GM18870 (cell line): Measurements from ENCODE around the gene PYGM.

Experiments used
- ATAC-seq: cut with Tn5 transposase; IDR thresholded peaks from one replicate; pipeline ENCODE4 v1.9.1; 2021; ENCODE audit warnings: moderate library complexity; ENCODE audit not compliant: unreplicated experiment

PYGM gene

DNA sequence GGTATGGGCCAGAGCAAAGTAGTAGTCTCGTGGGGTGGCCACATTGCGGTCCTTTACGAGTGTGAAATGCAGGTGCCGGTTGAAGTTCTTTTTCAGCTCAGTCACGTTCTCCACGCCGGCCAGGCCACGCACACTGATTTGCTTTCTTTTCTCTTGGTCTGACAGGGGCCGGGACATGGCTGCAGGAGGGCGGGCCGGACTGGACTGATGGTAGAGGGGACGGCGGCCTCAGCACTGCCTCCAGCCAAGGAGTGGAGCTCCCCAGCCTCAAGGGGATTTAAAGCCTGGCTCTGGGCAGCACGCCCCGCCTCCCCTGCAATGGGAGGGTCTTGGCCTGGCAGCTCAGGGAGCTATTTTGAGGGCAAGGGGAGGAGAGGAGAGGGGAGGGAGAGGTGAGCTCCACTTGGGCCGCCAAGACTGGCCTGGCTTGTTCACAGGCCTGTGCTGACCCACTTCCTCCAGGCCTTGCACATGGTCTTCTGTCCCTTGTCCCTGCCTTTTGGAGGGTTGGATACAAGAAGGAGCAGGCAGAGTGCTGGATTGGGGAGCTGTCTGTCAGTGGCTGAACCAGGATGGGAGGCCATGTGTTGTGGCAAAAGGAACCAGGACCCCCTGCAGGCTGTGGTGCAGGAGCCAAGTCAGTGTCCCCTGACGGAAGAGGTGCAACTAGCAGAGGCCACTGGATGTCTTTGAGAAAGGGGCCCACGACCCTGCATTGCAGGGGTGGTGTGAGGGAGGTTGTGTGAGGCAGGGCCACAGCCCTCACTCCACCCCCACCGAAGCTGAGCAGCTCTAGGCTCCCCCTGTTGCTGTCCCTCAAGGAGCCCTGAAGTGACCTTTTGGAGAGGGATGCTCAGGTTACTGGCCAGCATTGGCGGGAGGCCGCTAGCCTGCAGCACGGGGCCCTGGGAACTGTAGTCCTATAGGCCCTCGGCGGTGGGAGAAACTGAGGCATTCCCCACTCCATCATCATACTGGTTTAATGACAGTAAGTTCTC lies at the start of gene PYGM:
Gene PYGM, minus strand, starts transcription at position 253 of the 998 bp plus-strand sequence. Its CDS starts 76 bp downstream, at position 177.
- no peak for ATAC-seq

- no peak for ATAC-seq
Observed at GRCh38 chr11:64805481-64805880, 45.7 kb upstream of the PYGM start.

- no peak for ATAC-seq
Observed at GRCh38 chr11:64804346-64805210, 44.8 kb upstream of the PYGM start.

DNA sequence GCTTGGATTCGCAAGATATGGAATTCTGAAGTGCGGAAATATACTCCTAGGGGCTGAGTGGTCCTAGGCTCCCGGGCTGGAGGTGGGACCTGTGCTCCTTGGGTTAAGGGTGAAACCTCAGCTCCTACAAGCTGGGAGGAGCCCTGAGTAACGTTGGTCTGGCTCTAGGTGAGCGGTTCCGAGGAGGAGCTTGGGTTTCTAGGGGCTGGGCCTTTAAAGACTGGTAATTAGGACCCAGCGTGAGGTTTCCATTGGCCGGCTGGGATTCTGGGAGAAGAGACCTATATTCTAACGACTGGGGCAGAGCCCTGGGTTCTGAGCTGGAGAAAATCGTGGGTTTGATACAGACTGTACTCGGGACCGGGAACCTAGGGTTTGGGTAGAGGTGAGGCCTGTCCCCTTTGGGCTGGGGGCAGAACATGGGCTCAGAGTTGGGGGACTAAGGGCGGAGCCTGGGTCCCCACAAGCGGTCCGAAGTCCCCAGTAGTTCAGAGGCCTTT lies 44.1 kb upstream of the PYGM start:
- no peak for ATAC-seq

GRCh38 chr11:64803158-64803845 lies 43.5 kb upstream of the PYGM start, which contains the start of gene MAP4K2:
Gene MAP4K2, minus strand, starts transcription at chr11:64803214. Its CDS starts 65 bp downstream, at chr11:64803149.
- no peak for ATAC-seq

GRCh38 chr11:64802370-64803157 lies 42.8 kb upstream of the PYGM start:
- ATAC-seq, result no peak

DNA sequence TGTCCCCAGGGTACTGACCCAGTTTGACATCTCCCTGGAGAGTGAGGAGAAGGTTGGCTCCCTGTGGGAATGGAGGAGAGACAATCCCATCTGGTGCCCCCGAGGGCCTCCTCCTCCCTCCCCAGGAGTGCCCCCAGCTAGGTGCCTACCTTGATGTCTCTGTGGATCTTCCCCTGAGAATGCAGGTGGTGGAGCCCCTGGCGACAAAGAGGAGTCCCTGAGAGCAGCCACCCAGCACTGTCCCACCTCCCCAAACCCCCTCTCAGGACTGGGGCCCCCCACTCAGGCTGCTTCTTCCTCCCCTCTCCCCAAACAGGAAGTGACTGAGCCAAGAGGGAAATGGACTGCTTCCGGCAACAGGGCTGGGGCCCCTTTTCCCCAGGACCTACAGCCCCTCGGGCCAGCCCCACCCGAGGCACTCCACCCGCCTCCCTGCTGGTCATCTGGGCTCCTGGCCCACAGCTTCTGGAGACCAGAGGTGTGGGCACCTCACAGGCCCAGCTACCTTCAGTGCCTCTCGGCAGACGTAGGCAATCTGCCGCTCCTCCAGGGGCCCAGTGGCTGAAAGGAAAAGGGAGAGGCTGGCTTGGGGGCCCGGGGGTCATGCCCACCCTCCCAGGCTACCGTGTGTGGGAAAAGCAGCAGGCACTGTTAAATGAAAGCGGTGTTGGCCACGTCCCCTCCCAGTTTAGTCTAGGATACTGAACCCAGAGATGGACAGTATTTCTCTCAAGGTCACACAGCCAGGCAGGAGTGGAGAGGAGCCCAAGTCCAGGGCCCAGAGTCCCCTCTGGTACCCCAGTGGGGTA lies 42.0 kb upstream of the PYGM start:
- ATAC-seq, result no peak

DNA sequence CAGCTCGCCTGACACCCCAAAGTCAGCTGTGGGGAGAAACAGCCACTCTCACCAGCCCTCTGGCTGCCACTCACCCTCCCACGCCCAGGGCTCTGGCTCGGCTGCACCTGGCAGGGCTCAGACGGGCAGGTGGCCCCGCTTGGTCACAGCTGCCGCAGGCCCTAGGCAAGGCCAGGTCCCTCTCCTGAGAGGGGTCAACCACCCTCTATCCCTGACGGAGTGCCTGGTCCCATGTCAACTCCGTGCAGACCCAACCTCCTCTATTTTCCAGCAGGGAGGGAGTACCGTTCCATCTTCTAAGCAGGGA lies 41.3 kb upstream of the PYGM start:
- ATAC-seq, result no peak

DNA sequence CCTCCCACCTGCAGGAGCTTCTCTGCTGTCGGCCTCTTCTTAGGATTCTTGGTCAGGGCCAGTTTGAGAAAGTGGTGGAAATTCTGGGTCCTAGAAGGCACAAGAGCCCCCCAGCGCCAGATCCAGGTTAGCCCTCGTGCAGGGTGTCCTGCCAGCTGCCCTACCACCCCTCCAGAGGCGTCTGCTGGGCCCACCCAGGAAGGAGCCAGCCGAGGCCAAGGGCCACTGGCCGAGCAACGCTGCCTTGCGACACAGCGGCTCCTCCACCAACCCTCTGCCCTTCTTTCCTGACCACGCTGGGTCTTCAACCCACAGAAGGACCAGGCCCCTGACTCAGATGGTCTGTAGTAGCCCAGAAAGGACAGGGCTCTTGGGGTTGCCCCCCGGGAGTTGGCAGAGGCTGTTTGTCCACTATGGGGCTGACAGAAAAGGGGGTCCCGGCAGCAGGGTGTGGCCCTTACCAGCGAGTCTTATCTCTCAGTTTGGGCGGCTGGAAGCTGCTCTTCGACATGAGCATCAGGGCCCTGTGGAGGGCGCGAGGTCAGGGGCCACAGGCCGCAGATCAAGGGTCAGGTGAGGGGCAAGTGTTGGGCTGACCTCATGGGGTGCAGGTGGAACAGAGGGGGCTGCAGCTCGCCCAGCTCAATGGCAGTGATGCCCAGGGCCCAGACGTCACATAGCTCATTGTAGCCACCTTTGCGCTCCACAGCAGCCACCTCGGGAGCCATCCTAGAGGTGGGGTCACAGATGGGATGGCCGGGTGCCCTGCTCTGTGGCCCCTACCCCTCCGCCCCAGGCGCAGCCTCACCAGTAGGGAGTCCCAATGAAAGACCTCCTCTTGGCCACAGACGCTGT lies 40.8 kb upstream of the PYGM start:
- ATAC-seq, result no peak

DNA sequence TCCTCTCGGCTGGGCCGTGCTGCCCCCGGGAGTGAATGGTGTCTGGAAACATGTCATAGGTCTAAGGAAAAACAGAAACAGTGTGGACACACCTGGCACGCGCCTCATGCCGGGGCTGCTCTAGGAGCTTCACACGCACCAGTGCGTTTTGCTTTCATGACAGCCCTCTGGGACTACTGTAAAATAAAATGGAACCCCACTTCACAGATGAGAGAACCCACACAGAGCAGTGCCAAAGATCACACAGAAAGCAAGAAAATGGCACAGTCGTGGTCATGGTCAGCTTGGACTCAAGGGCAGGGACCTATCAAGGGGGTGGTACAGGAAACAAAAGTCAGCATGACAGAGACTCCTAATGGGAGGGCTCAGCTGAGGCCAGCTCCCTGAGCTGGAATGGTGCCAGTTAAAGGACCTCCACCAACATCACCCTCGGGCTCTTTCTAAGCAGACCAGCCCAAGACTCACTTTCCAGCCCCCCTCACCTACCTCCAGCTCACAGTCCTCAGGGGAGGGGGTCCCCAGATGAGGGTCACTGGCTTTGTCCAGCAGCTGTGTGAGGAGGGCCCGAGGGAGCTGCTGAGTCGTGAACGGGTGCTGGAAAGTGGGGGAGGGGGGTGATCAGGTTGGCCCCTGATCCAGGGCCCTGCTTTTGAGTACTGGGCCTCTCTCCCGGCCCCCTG lies 40.0 kb upstream of the PYGM start:
- no peak for ATAC-seq

DNA sequence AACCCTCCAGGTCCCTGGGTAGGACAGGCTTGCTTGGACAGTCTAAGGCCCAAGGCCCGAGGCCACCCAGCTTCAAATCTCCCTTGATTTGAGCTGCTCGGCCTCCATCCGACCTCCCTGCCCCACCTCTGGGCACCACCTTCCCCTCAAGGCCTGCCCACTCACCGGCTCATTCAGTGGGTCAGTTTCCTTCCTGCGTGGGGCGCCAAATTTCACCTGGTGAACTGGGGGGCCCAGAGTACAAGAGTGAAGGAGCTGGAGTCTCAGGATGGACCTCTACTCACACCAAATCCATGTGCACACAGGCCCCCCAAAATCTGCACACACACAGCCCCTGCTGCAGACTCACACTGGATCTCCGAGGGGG lies 39.5 kb upstream of the PYGM start:
- no peak for ATAC-seq

GRCh38 chr11:64796757-64797541 lies 37.2 kb upstream of the PYGM start:
- no peak for ATAC-seq

GRCh38 chr11:64796047-64796756 lies 36.4 kb upstream of the PYGM start:
- no peak for ATAC-seq

- ATAC-seq, result no peak
Observed at GRCh38 chr11:64794526-64794925, 34.8 kb upstream of the PYGM start.

GRCh38 chr11:64793271-64794160 lies 33.7 kb upstream of the PYGM start:
- ATAC-seq, result no peak
